Umbilical cord (tissue), 2 donors: ENCODE measurements around the gene OR7A17. TPM values are rescaled to one million over a fixed set of nuclear protein-coding genes. Genes with fewer than 3 reads are reported as not detected.

Experiments
- DNase-seq: peaks from one replicate; pipeline ENCODE4 v3.0.0-alpha.2; 2015; ENCODE audit warnings: low spot score
- total RNA-seq: library from RNA; depleted of rRNA; stranded (reverse); fragments of >200 nt; gene quantifications from one replicate; pipeline ENCODE4 v1.2.3, GENCODE V29; 2014; ENCODE audit warnings: low replicate concordance; ENCODE audit not compliant: insufficient read depth

Gene OR7A17
- 3.9 TPM for total RNA-seq

- DNase-seq = no peak
Observed at GRCh38 chr19:14886032-14886431, at the start of gene OR7A17. TSS of gene OR7A17 (minus strand) at chr19:14886132. CDS start at chr19:14881355, 4,777 bp downstream.

- DNase-seq = no peak
Observed at GRCh38 chr19:14933506-14933905, 47.6 kb upstream of the OR7A17 start.

GRCh38 chr19:14916848-14917247, 30.9 kb upstream of the OR7A17 start:
- no peak for DNase-seq

GRCh38 chr19:14915116-14915515, 29.2 kb upstream of the OR7A17 start:
- no peak for DNase-seq

- no peak for DNase-seq
Observed at GRCh38 chr19:14906711-14907110, 20.8 kb upstream of the OR7A17 start.

- DNase-seq = peak; percentile 16
Observed at GRCh38 chr19:14901675-14902260, 15.8 kb upstream of the OR7A17 start.

GRCh38 chr19:14890643-14891379, 4.9 kb upstream of the OR7A17 start:
- peak; percentile 26 for DNase-seq

GRCh38 chr19:14889994-14890642, 4.2 kb upstream of the OR7A17 start:
- no peak for DNase-seq

GRCh38 chr19:14871619-14872230, 14.2 kb downstream of the OR7A17 start:
- DNase-seq = peak; percentile 17

- no peak for DNase-seq
Observed at GRCh38 chr19:14868497-14868896, 17.4 kb downstream of the OR7A17 start.

GRCh38 chr19:14848822-14849221, 37.1 kb downstream of the OR7A17 start, which contains the start of gene OR7A10:
TSS of gene OR7A10 (minus strand) at chr19:14848922. CDS start at chr19:14841877, 7,045 bp downstream.
- no peak for DNase-seq

GRCh38 chr19:14843578-14843977, 42.4 kb downstream of the OR7A17 start:
- DNase-seq = peak; percentile 76

- no peak for DNase-seq
Observed at GRCh38 chr19:14843169-14843568, 42.8 kb downstream of the OR7A17 start.

GRCh38 chr19:14840206-14840605, 45.7 kb downstream of the OR7A17 start:
- DNase-seq = no peak

- no peak for DNase-seq
Observed at GRCh38 chr19:14837391-14837790, 48.5 kb downstream of the OR7A17 start.

- DNase-seq = peak; percentile 76
Observed at GRCh38 chr19:14835011-14835410, 50.9 kb downstream of the OR7A17 start, which contains the start of the genes OR7A5 and OR7C1. TSS of gene OR7A5 (minus strand) at chr19:14835185. CDS start at chr19:14828241, 6,944 bp downstream. TSS of gene OR7C1 (minus strand) at chr19:14835185. CDS start at chr19:14800136, 35,049 bp downstream.

- no peak for DNase-seq
Observed at GRCh38 chr19:14830702-14831101, 55.2 kb downstream of the OR7A17 start.

Other genes starting within 250 kb of the OR7A17 start
- gene ADGRE3, start 211.3 kb downstream of the OR7A17 start, total RNA-seq = not detected
- gene ZNF333, start 196.1 kb downstream of the OR7A17 start, total RNA-seq = 19.3 TPM
- gene ADGRE2, start 107.6 kb downstream of the OR7A17 start, total RNA-seq = 3.9 TPM
- gene OR7A5, start 50.9 kb downstream of the OR7A17 start, total RNA-seq = 9.1 TPM
- gene OR7C1, start 50.9 kb downstream of the OR7A17 start, total RNA-seq = 6.3 TPM
- gene OR7A10, start 37.2 kb downstream of the OR7A17 start, total RNA-seq = not detected
- gene OR7C2, start 55.4 kb upstream of the OR7A17 start, total RNA-seq = not detected
- 6.7 TPM for gene SLC1A6, start 93.7 kb upstream of the OR7A17 start, total RNA-seq
- gene CASP14, start 163.3 kb upstream of the OR7A17 start, total RNA-seq = 0.48 TPM
- 0.96 TPM for gene OR1I1, start 196.1 kb upstream of the OR7A17 start, total RNA-seq
- 22.9 TPM for gene SYDE1, start 221.3 kb upstream of the OR7A17 start, total RNA-seq